ENCODE measurements around the gene DSPP.
A peak's percentile ranks its signal among the peaks of the same experiment; 100 is the strongest.
"Not testable (repeated sequence)": the region's sequence is repeated elsewhere in the genome, so short reads cannot be mapped to it uniquely, and the experiment has no call there.

Gene DSPP

DNA sequence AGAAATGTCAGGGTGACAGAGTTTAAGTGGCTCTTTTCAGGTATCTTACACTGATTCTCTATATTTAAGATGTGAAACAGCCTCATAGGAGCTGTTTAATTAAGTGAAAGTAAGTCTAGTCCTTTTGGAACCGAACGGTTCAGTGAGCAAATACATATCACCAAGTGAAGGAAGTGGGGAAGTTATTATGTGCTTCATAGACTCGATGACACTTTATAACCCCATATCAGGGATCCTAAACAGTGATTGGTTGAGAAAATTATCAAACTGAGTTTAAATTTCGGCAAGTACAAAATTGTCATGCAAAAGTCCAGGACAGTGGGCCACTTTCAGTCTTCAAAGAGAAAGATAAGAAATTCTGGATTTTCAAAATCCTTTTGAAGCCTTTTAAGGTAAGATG lies at the start of gene DSPP:
TSS of gene DSPP (plus strand) at position 301 of the 400 bp plus-strand sequence. CDS start 2,380 bp downstream, outside the sequence.
- DNase-seq = no peak

DNA sequence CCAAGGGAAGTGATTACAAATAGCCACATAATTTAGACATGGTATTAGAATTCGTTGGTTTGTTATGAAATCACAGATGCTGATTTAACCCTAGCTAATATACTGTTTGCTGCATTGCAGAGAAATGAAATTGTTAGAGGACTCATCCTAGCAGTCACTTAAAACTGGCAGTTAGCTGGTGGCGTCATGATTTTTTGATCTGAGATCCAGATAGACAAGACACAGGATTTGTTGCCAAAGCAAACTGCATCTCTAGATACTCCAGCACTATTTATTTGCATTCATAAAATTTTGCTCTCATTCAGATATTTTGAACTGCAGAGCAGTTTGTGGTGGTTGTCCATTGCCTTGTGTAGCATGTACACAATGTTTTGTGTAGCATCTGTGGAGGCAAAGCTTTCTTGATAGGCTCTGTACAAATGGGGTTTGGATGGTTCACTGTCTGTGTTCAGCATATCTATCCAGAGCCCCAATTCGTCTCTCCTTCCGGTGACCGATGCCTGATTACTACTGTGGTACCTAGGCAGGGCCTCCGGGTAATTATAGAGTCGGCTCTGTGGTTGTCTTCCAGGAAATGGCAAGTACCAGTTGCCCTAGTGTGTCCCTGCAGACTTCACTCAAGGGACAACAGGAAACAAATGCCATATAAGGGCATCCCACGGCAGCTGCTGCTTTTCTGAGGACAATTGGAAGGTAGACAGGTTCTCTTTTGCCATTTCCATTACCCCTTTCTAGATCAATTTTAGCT lies 49.1 kb upstream of the DSPP start:
- DNase-seq = no peak

- no peak for DNase-seq
These were observed 47.5 kb upstream of the DSPP start for GRCh38 chr4:87560802-87561201.

- no peak for DNase-seq
These were observed 42.6 kb upstream of the DSPP start for GRCh38 chr4:87565746-87566145.

- no peak for DNase-seq
These were observed 42.1 kb upstream of the DSPP start for GRCh38 chr4:87566276-87566675.

DNA sequence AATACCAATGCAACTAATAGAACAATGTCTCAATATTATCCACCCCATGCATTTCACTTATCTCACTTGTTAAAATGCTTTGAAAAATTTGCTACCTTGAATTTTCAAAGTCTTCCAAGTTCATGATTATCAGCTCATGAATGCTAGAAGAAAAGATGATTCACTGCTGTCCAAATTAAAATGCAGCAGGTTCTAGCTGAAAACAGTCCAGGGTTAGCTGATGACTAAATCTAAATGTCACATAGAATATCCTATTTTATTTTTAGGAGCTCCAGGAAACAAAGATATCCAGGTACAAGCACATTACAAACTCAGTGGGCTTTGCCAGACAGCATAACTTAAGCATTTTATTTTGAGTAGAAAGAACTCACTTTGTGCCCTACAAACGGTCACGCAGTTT lies 41.1 kb upstream of the DSPP start:
- peak; percentile 12 for DNase-seq

GRCh38 chr4:87570290-87570805 lies 38.0 kb upstream of the DSPP start:
- no peak for DNase-seq

- not testable (repeated sequence) for DNase-seq
These were observed 34.0 kb upstream of the DSPP start for GRCh38 chr4:87574376-87574775.

DNA sequence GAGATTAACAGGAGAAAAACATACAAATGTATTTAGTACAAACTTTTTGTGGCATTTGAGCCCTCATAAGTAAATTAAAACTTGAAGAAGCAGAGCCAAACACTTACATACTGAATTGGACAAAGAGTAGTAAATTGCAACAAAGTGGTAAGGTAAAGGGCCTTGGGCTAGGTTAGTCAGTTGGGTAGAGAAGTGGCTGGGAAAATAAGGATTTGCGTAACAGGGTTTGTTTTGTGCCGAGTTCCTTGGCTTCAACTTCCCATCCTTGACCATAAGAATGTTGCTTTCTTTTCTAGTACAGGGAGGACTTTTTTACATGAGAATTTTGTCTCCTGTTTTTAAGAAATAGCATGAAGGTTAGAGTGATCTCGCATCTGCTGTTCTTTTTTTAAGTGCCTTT lies 33.3 kb upstream of the DSPP start:
- peak; percentile 3 for DNase-seq

DNA sequence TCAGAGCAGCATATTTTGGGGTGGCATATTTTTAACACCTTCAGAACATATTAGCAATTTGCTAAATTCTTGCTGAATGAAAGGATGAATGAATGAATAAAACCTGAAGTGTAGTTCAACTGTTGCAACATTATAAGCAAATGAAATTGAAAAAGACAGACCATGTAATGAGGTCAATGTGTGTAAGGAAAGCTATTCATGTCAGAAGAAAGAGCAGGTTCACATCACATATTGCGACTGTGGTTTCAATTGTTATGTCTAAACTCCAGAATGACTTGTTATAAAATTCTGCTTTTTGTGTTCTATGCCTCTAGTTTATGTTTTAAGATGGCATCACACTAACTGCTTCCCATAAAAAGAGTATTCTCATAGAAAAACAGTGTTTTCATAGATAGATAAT lies 32.9 kb upstream of the DSPP start:
- DNase-seq = no peak

- DNase-seq = no peak
These were observed 32.3 kb upstream of the DSPP start for GRCh38 chr4:87575983-87576382.

- no peak for DNase-seq
These were observed 28.9 kb upstream of the DSPP start for GRCh38 chr4:87579478-87579877.

DNA sequence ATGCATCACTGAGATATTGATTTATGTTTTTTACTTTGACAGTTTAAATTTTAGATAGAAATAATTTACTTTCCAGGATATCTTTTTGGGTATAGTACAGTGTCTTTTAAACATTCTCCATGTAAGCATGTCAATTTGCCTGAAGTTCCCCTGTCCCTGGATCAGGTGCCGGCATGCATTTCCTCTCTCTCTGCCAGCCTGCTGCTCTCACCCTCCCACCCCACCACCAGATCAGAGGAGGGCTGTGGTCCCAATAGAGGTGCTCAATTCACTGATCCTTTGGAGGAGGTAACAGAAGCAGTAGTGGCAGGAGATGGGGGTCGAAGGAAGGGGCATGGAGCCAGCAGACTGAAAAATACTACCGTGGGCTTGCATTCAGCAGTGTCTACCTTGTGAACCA lies 28.3 kb upstream of the DSPP start:
- no peak for DNase-seq

DNA sequence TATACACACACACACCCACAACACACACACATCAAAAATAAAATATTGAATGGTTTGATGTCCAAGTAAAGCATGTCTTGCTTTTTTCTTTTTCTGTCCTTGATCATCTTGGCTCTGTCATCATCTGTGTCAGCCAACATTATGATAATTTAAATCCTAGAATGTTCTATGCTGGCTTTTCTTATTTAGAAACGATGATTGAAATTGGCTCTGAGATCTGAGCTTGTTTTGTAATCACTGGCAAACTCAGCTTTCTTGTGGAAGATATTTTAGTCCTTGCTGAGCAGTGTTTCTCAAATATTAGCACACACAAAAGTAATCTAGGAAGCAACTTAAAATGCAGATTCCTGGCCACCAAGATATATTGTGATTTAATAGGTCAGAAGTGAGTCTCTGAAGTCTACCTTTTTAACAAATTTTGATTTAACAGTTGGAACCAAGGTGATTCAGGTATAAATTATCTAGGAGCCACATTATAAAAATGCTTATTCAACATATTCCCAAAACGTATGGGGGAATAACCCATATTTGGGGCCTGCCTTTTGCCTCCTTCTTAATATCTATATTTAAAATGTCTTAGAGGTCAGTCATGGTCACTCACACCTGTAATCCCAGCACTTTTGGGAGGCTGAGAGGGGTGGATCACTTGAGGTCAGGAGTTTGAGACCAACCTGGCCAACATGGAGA lies 24.0 kb upstream of the DSPP start:
- no peak for DNase-seq

GRCh38 chr4:87589531-87589930 lies 18.8 kb upstream of the DSPP start:
- peak; percentile 83 for DNase-seq

DNA sequence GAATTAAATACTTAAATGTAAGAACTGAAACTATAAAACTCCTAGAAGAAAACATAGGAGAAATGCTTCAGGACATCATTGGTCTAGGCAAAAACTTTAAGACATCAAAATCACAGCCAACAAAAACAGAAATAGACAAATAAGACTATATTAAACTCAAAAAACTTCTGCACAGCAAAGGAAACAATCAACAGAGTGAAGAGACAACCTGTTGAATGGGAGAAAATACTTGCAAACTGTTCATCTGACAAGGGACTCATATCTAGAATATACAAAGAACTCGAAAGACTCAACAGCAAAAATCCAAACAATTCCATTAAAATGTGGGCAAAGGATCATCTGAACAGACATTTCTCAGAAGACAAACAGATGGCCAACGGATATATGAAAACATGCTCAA lies 16.2 kb upstream of the DSPP start:
- DNase-seq = no peak

DNA sequence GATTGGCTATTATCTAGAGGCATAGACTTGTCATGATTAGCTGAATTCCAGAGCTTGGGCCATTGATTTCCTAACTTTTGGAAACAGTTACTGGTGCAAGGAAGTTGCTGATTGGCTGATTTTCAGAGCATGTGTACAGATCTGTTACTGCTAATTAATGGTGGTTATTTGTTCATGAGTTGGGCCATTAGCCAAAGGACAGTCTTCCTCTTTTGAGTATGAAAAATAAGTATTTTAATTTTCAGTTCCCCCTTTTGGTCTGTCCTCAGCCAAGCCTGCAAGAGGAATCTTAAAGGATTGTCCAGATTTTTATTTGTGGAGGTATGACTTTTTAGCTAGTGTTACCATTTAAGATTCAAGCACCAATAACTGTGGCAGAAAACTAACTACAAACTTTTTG lies 7.0 kb upstream of the DSPP start:
- no peak for DNase-seq

- DNase-seq = no peak
These were observed 6.1 kb downstream of the DSPP start for GRCh38 chr4:87614292-87614890.

DNA sequence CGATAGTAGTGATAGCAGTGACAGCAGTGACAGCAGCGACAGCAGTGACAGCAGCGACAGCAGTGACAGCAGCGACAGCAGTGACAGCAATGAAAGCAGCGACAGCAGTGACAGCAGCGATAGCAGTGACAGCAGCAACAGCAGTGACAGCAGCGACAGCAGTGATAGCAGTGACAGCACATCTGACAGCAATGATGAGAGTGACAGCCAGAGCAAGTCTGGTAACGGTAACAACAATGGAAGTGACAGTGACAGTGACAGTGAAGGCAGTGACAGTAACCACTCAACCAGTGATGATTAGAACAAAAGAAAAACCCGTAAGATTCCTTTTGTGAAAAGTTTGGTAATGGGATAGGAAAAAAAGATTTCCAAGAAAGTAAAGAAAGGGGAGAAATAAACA lies 7.9 kb downstream of the DSPP start:
- no peak for DNase-seq

- no peak for DNase-seq
These were observed 11.8 kb downstream of the DSPP start for GRCh38 chr4:87620086-87620485.

- DNase-seq = no peak
These were observed 12.2 kb downstream of the DSPP start for GRCh38 chr4:87620491-87620890.

DNA sequence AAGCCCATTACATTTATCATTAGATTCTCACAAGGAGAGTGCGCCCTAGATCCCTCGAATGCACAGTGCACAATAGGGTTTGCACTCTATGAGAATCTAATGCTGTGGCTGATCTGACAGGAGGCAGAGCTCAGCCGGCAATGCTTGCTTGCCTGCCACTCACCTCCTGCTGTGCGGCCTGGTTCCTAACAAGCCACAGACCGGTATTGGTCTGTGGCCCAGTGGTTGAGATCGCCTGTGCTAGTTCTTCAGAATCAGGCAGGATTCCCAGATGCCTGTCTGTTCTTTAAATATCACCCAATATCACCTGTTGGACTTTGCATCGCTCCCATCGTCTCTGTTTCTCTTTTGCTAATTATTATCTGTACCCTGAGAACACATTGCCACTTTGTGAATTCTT lies 14.0 kb downstream of the DSPP start:
- no peak for DNase-seq

GRCh38 chr4:87624698-87625097 lies 16.4 kb downstream of the DSPP start:
- no peak for DNase-seq

DNA sequence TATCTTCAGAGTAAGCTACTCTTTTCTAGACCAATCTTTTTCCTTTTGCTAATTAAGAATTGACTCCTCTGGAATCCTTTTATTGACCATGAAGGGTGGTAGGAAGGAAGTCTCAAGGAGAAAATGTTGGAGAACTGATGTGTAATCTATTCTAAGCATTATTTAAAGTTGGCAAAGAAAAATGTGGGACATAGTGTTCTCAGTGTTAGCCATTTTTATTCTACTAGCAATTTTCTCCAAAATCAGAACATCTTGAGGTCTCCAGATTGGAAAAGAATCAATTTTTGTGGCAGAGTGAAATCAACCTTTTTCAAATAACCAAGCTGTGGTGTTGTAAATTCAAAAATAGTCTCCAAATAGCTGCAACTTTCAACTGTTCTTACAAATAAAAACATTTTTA lies 23.3 kb downstream of the DSPP start:
- no peak for DNase-seq
